ENCODE measurements around the gene BPIFB3.

- no peak for TF ChIP-seq CTCF (IDR thresholded peaks at IDR 0.05)
- no peak for TF ChIP-seq POLR2A (IDR thresholded peaks at IDR 0.05)
Measured at GRCh38 chr20:33012327-33013189, 41.1 kb upstream of the BPIFB3 start.

Data from heart left ventricle (tissue), 13 donors.